Neural progenitor cell (in vitro differentiated cells): ENCODE data around the gene PLS3. TPM values are rescaled to one million over a fixed set of nuclear protein-coding genes. Genes with fewer than 3 reads are reported as not detected.

ENCODE experiments used
- DNase-seq: peaks from one replicate; pipeline ENCODE4 v3.0.0-alpha.2; 2016; ENCODE audit warnings: low spot score
- H2AFZ ChIP-seq: fragments of 200-600 bp; sonication (generic); replicated peaks from 2 replicates; pipeline ENCODE4 v1.6.1; 2016; ENCODE audit warnings: antibody characterized with exemption
- H3F3A ChIP-seq: fragments of 200-600 bp; sonication (generic); 2 replicates; pipeline ENCODE4 v1.6.1; 2016; ENCODE audit warnings: antibody characterized with exemption, low read depth
- H3K27ac ChIP-seq: fragments of 200-600 bp; sonication (generic); 2 replicates; pipeline ENCODE4 v1.5.1; 2016; ENCODE audit warnings: mild to moderate bottlenecking
- H3K27me3 ChIP-seq: fragments of 200-600 bp; sonication (generic); 2 replicates; pipeline ENCODE4 v1.6.1; 2016; ENCODE audit warnings: mild to moderate bottlenecking, moderate library complexity
- H3K36me3 ChIP-seq: fragments of 200-600 bp; sonication (generic); 2 replicates; pipeline ENCODE4 v1.5.1; 2016
- H3K4me1 ChIP-seq: fragments of 200-600 bp; sonication (generic); 2 replicates; pipeline ENCODE4 v1.6.1; 2016; ENCODE audit warnings: mixed run types
- H3K4me2 ChIP-seq: fragments of 200-600 bp; sonication (generic); 2 replicates; pipeline ENCODE4 v1.6.1; 2016
- H3K4me3 ChIP-seq: fragments of 200-600 bp; sonication (generic); 2 replicates; pipeline ENCODE4 v1.5.1; 2016
- H3K79me2 ChIP-seq: fragments of 200-600 bp; sonication (generic); 2 replicates; pipeline ENCODE4 v1.6.1; 2016; ENCODE audit warnings: low read depth
- H3K9ac ChIP-seq: fragments of 200-600 bp; sonication (generic); 2 replicates; pipeline ENCODE4 v1.6.1; 2016
- H3K9me3 ChIP-seq: fragments of 200-600 bp; sonication (generic); 2 replicates; pipeline ENCODE4 v1.5.1; 2016; ENCODE audit warnings: low read depth
- H4K20me1 ChIP-seq: fragments of 200-600 bp; sonication (generic); 2 replicates; pipeline ENCODE4 v1.6.1; 2016; ENCODE audit warnings: low read depth
- H3K27ac Mint-ChIP-seq: 3 replicates; pipeline ENCODE4 v1.8.0; 2021; ENCODE audit warnings: mixed read lengths
- H3K27me3 Mint-ChIP-seq: 2 replicates; pipeline ENCODE4 v1.8.0; 2022; ENCODE audit warnings: low read depth, mild to moderate bottlenecking, inconsistent platforms, moderate library complexity, mixed read lengths; ENCODE audit not compliant: insufficient read depth
- H3K36me3 Mint-ChIP-seq: 3 replicates; pipeline ENCODE4 v1.8.0; 2021; ENCODE audit warnings: mixed read lengths
- H3K4me1 Mint-ChIP-seq: 3 replicates; pipeline ENCODE4 v1.8.0; 2021; ENCODE audit warnings: mixed read lengths
- H3K4me3 Mint-ChIP-seq: 3 replicates; pipeline ENCODE4 v1.8.0; 2021; ENCODE audit warnings: mild to moderate bottlenecking, moderate library complexity, mixed read lengths
- H3K9me3 Mint-ChIP-seq: 3 replicates; pipeline ENCODE4 v1.8.0; 2020; ENCODE audit warnings: mixed read lengths
- EZH2 ChIP-seq: fragments of 200-600 bp; sonication (generic); IDR thresholded peaks from 2 replicates; pipeline ENCODE4 v1.6.1; 2017; ENCODE audit warnings: antibody characterized with exemption, mild to moderate bottlenecking, moderate library complexity
- EZH2phosphoT487 ChIP-seq: fragments of 200-600 bp; sonication (generic); IDR thresholded peaks from 2 replicates; pipeline ENCODE4 v1.6.1; 2017; ENCODE audit warnings: antibody characterized with exemption
- total RNA-seq: library from RNA; depleted of rRNA; stranded (reverse); fragments of >200 nt; gene quantifications from 2 replicates; pipeline ENCODE4 v1.2.3, GENCODE V29; 2015; ENCODE audit warnings: low replicate concordance
- TF ChIP-seq, protein P1 (sequence below): fragments of 200-600 bp; sonication (generic); IDR thresholded peaks from 2 replicates; pipeline ENCODE4 v1.5.1; 2017; ENCODE audit warnings: antibody characterized with exemption, mild to moderate bottlenecking

Gene PLS3
- total RNA-seq, 1 donor from 2014 or later, result 222 TPM

DNA sequence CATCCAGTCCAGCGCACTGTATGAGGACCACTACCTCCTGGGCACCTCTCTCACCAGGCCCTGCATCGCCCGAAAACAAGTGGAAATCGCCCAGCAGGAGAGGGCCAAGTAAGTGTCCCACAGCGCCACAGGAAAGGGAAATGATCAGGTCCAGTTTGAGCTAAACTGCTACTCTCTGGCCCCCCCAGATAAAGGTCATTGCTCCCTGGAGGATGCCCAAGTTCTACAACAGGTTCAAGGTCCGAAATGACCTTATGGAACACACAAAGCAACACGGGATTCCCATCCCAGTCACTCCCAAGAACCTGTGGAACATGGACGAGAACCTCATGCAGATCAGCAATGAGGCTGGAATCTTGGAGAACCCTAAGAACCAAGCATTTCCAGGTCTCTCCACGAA, 104.1 kb downstream of the PLS3 start:
- no peak for DNase-seq
- Histone ChIP-seq H3K27ac (no peak overlapping the region), H3F3A (no peaks in the 10 kb centered on the region), H4K20me1 (no peaks in the 10 kb centered on the region), H3K4me3 (no peak overlapping the region), H3K36me3 (no peaks in the 10 kb centered on the region), H3K4me1 (no peaks in the 10 kb centered on the region), H3K27me3 (no peaks in the 10 kb centered on the region), H2AFZ (no peak overlapping the region), H3K4me2 (no peak overlapping the region), H3K79me2 (no peaks in the 10 kb centered on the region), H3K9me3 (no peaks in the 10 kb centered on the region), H3K9ac (no peak overlapping the region)
- peaks cover 2% of the 10 kb centered on the region for H3K9me3 Mint-ChIP-seq
- H3K4me1 Mint-ChIP-seq, result no peaks in the 10 kb centered on the region
- no peaks in the 10 kb centered on the region for H3K36me3 Mint-ChIP-seq
- H3K27me3 Mint-ChIP-seq, result no peaks in the 10 kb centered on the region
- H3K4me3 Mint-ChIP-seq, result no peak overlapping the region
- H3K27ac Mint-ChIP-seq, result no peak overlapping the region
- TF ChIP-seq EZH2phosphoT487, result no peak

DNA sequence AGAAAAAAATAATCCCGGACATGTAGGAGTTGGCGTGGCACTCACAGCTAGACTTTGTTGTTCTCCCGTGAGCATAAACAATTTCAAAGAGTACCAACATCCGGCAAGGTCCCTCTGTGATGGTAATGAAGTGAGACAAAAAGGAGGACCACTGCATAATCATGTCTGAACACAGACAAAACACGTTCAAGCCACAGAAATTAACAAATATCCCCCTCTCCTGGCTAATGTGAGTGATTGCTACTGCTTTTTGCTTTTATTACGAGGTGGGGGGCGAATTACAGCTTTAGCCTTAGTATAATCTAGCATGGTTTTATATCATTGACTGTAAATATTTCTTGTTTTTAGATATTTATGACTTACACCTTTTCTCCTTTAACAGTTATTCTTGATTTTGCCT, 118.5 kb downstream of the PLS3 start:
- Histone ChIP-seq H3K4me3 (no peak overlapping the region), H2AFZ (peak overlapping the region; percentile 52), H3K27me3 (no peaks in the 10 kb centered on the region), H3K79me2 (no peaks in the 10 kb centered on the region), H3K27ac (no peak overlapping the region), H3K36me3 (no peaks in the 10 kb centered on the region), H4K20me1 (no peaks in the 10 kb centered on the region), H3K4me2 (no peak overlapping the region), H3K9ac (no peak overlapping the region), H3K9me3 (no peaks in the 10 kb centered on the region), H3K4me1 (no peaks in the 10 kb centered on the region), H3F3A (no peaks in the 10 kb centered on the region)
- peaks cover 2% of the 10 kb centered on the region for H3K27me3 Mint-ChIP-seq
- H3K36me3 Mint-ChIP-seq, result no peaks in the 10 kb centered on the region
- H3K4me1 Mint-ChIP-seq, result peaks cover 9% of the 10 kb centered on the region
- no peak overlapping the region for H3K4me3 Mint-ChIP-seq
- H3K9me3 Mint-ChIP-seq, result no peaks in the 10 kb centered on the region
- TF ChIP-seq, protein P1, sequence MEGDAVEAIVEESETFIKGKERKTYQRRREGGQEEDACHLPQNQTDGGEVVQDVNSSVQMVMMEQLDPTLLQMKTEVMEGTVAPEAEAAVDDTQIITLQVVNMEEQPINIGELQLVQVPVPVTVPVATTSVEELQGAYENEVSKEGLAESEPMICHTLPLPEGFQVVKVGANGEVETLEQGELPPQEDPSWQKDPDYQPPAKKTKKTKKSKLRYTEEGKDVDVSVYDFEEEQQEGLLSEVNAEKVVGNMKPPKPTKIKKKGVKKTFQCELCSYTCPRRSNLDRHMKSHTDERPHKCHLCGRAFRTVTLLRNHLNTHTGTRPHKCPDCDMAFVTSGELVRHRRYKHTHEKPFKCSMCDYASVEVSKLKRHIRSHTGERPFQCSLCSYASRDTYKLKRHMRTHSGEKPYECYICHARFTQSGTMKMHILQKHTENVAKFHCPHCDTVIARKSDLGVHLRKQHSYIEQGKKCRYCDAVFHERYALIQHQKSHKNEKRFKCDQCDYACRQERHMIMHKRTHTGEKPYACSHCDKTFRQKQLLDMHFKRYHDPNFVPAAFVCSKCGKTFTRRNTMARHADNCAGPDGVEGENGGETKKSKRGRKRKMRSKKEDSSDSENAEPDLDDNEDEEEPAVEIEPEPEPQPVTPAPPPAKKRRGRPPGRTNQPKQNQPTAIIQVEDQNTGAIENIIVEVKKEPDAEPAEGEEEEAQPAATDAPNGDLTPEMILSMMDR, result peak; percentile 57
- no peak for TF ChIP-seq EZH2phosphoT487
- TF ChIP-seq EZH2, result no peak
- peak; percentile 54 for DNase-seq
- no peak overlapping the region for H3K27ac Mint-ChIP-seq

DNA sequence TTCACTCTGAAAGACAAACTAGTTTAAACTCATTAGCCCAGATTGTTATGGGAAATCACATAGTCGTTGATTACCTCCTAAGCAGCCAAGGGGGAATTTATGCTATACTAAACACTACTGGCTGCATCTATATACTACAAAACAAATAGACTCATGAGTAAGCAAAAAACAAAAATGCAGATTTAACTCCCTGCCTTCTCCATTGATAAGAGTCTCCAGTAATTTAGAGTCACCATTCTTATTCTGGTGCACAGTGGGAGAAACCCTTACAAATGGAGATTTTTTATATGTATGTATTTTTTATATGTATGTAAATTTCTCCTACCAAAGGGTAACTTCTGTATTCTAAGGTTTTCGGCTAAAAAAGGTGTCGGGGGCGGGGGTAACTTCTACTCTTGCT, 126.6 kb downstream of the PLS3 start:
- H3K27ac Mint-ChIP-seq, result no peak overlapping the region
- H3K36me3 ChIP-seq, result no peaks in the 10 kb centered on the region
- no peaks in the 10 kb centered on the region for H3K9me3 ChIP-seq
- peak overlapping the region; percentile 2 for H3K9ac ChIP-seq
- no peak overlapping the region for H3K4me2 ChIP-seq
- H3K79me2 ChIP-seq, result no peaks in the 10 kb centered on the region
- H3K4me3 ChIP-seq, result no peak overlapping the region
- H2AFZ ChIP-seq, result peak overlapping the region; percentile 85
- H3K4me1 Mint-ChIP-seq, result peaks cover 9% of the 10 kb centered on the region
- no peak overlapping the region for H3K4me3 Mint-ChIP-seq
- H3K27me3 Mint-ChIP-seq, result peaks cover 2% of the 10 kb centered on the region
- no peaks in the 10 kb centered on the region for H4K20me1 ChIP-seq
- H3K4me1 ChIP-seq, result peaks cover 8% of the 10 kb centered on the region
- no peak overlapping the region for H3K27ac ChIP-seq
- H3K27me3 ChIP-seq, result no peaks in the 10 kb centered on the region
- H3K36me3 Mint-ChIP-seq, result no peaks in the 10 kb centered on the region
- no peak for TF ChIP-seq EZH2phosphoT487
- TF ChIP-seq EZH2, result no peak
- TF ChIP-seq, protein P1, result no peak
- no peak for DNase-seq
- H3K9me3 Mint-ChIP-seq, result no peaks in the 10 kb centered on the region
- peaks cover 26% of the 10 kb centered on the region for H3F3A ChIP-seq

DNA sequence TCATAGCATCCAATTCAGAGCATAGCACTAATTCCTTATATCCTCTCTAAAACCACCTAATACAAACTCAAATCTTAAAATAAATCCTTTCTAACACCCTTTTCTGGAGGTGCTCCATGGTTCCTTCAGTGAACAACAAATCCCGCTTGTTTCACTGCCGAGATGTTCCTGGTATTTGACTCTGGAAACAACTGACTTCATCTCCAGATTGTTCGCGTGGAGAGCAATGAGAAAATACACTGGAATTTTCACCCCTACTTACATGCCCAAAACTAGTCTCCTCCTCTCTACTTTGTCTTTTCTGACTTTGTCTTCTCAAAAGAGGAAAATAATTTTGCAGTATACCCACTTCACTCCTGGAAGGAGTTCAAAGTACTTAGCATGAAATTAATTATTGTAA, 129.0 kb downstream of the PLS3 start:
- peaks cover 17% of the 10 kb centered on the region for H3K4me1 ChIP-seq
- TF ChIP-seq EZH2phosphoT487 (no peak), EZH2 (no peak)
- TF ChIP-seq, protein P1, result no peak

More for the DNA sequence above, 129.0 kb downstream of the PLS3 start:
- no peaks in the 10 kb centered on the region for H3K36me3 Mint-ChIP-seq
- peaks cover 4% of the 10 kb centered on the region for H3K27me3 Mint-ChIP-seq
- no peaks in the 10 kb centered on the region for H4K20me1 ChIP-seq
- H3K27me3 ChIP-seq, result no peaks in the 10 kb centered on the region
- peaks cover 19% of the 10 kb centered on the region for H3K4me1 Mint-ChIP-seq
- no peaks in the 10 kb centered on the region for H3K9me3 Mint-ChIP-seq
- peak overlapping the region; percentile 96 for H2AFZ ChIP-seq
- H3K36me3 ChIP-seq, result no peaks in the 10 kb centered on the region
- peak overlapping the region; percentile 30 for H3K4me2 ChIP-seq
- H3K9ac ChIP-seq, result no peak overlapping the region
- peak overlapping the region; percentile 20 for H3K27ac Mint-ChIP-seq
- peak; percentile 16 for DNase-seq
- H3F3A ChIP-seq, result peaks cover 47% of the 10 kb centered on the region
- H3K4me3 ChIP-seq, result no peak overlapping the region
- H3K79me2 ChIP-seq, result no peaks in the 10 kb centered on the region
- no peaks in the 10 kb centered on the region for H3K9me3 ChIP-seq
- H3K4me3 Mint-ChIP-seq, result no peak overlapping the region
- H3K27ac ChIP-seq, result peak overlapping the region; percentile 50
